HEK293T (cell line): ENCODE results near the gene LRRC14B.
"Not testable (repeated sequence)": the region's sequence is repeated elsewhere in the genome, so short reads cannot be mapped to it uniquely, and the experiment has no call there.

ENCODE experiments used
- CTCF ChIA-PET: fragments of 350-600 bp; formaldehyde crosslinking; extraction: SDS; loops from one replicate; lab custom pipeline; 2021; ENCODE audit warnings: antibody characterized with exemption, inconsistent platforms; lab: Yijun Ruan, JAX
- POLR2A ChIA-PET: fragments of 350-600 bp; formaldehyde crosslinking; extraction: SDS; loops from one replicate; lab custom pipeline; 2020; ENCODE audit warnings: antibody characterized with exemption, inconsistent platforms; lab: Yijun Ruan, JAX
- DNase-seq: peaks from one replicate; pipeline ENCODE4 v3.0.0; 2012; ENCODE audit warnings: mixed read lengths; ENCODE audit errors: extremely low spot score
- ARNT ChIP-seq: fragments of 450-650 bp; IDR thresholded peaks from 2 replicates; pipeline ENCODE4 v1.6.1; 2017; ENCODE audit warnings: mild to moderate bottlenecking
- BHLHE40 ChIP-seq: fragments of 450-650 bp; IDR thresholded peaks from 2 replicates; pipeline ENCODE4 v1.6.1; 2016; ENCODE audit warnings: mild to moderate bottlenecking, moderate library complexity, borderline replicate concordance
- CTBP1 ChIP-seq: fragments of 450-650 bp; IDR thresholded peaks from 2 replicates; pipeline ENCODE4 v1.6.1; 2016; ENCODE audit warnings: borderline replicate concordance
- ELF4 ChIP-seq: fragments of 450-650 bp; IDR thresholded peaks from 2 replicates; pipeline ENCODE4 v1.6.1; 2017; ENCODE audit warnings: antibody characterized with exemption
- FOXA1 ChIP-seq: fragments of 450-650 bp; IDR thresholded peaks from 2 replicates; pipeline ENCODE4 v1.6.1; 2016; ENCODE audit warnings: mild to moderate bottlenecking
- FOXK2 ChIP-seq: fragments of 450-650 bp; IDR thresholded peaks from 2 replicates; pipeline ENCODE4 v1.6.1; 2016; ENCODE audit warnings: mild to moderate bottlenecking
- FOXM1 ChIP-seq: fragments of 450-650 bp; IDR thresholded peaks from 2 replicates; pipeline ENCODE4 v1.6.1; 2017; ENCODE audit warnings: mild to moderate bottlenecking, borderline replicate concordance
- HDGF ChIP-seq: fragments of 450-650 bp; IDR thresholded peaks from 2 replicates; pipeline ENCODE4 v1.6.1; 2017; ENCODE audit warnings: antibody characterized with exemption, borderline replicate concordance
- L3MBTL2 ChIP-seq: fragments of 450-650 bp; conservative IDR thresholded peaks from 2 replicates; pipeline ENCODE4 v1.6.1; 2016; ENCODE audit warnings: mild to moderate bottlenecking
- LEF1 ChIP-seq: fragments of 450-650 bp; IDR thresholded peaks from 2 replicates; pipeline ENCODE4 v1.6.1; 2017; ENCODE audit warnings: mild to moderate bottlenecking, borderline replicate concordance
- NFRKB ChIP-seq: fragments of 450-650 bp; IDR thresholded peaks from 2 replicates; pipeline ENCODE4 v1.6.1; 2016; ENCODE audit warnings: mild to moderate bottlenecking, moderate library complexity
- PKNOX1 ChIP-seq: fragments of 450-650 bp; IDR thresholded peaks from 2 replicates; pipeline ENCODE4 v1.6.1; 2016
- SP1 ChIP-seq: fragments of 450-650 bp; IDR thresholded peaks from 2 replicates; pipeline ENCODE4 v1.6.1; 2017
- SUZ12 ChIP-seq: fragments of 450-650 bp; IDR thresholded peaks from 2 replicates; pipeline ENCODE4 v1.6.1; 2016; ENCODE audit warnings: mild to moderate bottlenecking
- TARDBP ChIP-seq: fragments of 450-650 bp; IDR thresholded peaks from 2 replicates; pipeline ENCODE4 v1.6.1; 2016
- ZNF384 ChIP-seq: fragments of 450-650 bp; IDR thresholded peaks from 2 replicates; pipeline ENCODE4 v1.6.1; 2016

Gene LRRC14B

GRCh38 chr5:219991-220390 is 28.7 kb downstream of the LRRC14B start:
- CTCF ChIA-PET: interaction anchor here (0.7 kb wide), 1 partner anchor 31 kb away, joined by 3 read pairs; no protein-coding TSS in a partner anchor
- TF ChIP-seq TARDBP: no peak
- TF ChIP-seq L3MBTL2: no peak
- TF ChIP-seq HDGF: no peak
- TF ChIP-seq ELF4: no peak
- no peak for TF ChIP-seq ZNF384
- no peak for TF ChIP-seq FOXA1
- no peak for TF ChIP-seq CTBP1
- no peak for TF ChIP-seq BHLHE40
- no peak for TF ChIP-seq FOXK2
- no peak for TF ChIP-seq SP1
- no peak for TF ChIP-seq PKNOX1
- no peak for TF ChIP-seq NFRKB

GRCh38 chr5:222951-223715 is 31.8 kb downstream of the LRRC14B start:
- POLR2A ChIA-PET, CTCF ChIA-PET, DNase-seq: not testable (repeated sequence)

More at GRCh38 chr5:219991-220390, 28.7 kb downstream of the LRRC14B start:
- DNase-seq: no peak
- POLR2A ChIA-PET: no interaction called here

- POLR2A ChIA-PET: no interaction called here
- DNase-seq: no peak
- TF ChIP-seq ZNF384: no peak
- TF ChIP-seq ARNT: no peak
- TF ChIP-seq L3MBTL2: no peak
- no peak for TF ChIP-seq TARDBP
- no peak for TF ChIP-seq SP1
- no peak for TF ChIP-seq SUZ12
- no peak for TF ChIP-seq HDGF
- TF ChIP-seq NFRKB: no peak
- TF ChIP-seq LEF1: no peak
- TF ChIP-seq PKNOX1: no peak
- no peak for TF ChIP-seq BHLHE40
- TF ChIP-seq ELF4: no peak
- CTCF ChIA-PET: no interaction called here
Measured at GRCh38 chr5:223791-224190, 32.5 kb downstream of the LRRC14B start.

GRCh38 chr5:225334-225733 is 34.0 kb downstream of the LRRC14B start:
- TF ChIP-seq FOXK2 (no peak), FOXM1 (no peak)
- no peak for DNase-seq
- CTCF ChIA-PET: no interaction called here
- POLR2A ChIA-PET: no interaction called here

GRCh38 chr5:227375-227774 is 36.1 kb downstream of the LRRC14B start:
- POLR2A ChIA-PET: interaction anchor here (1.1 kb wide), 1 partner anchor 9 kb away, joined by 3 read pairs; no protein-coding TSS in a partner anchor
- CTCF ChIA-PET, DNase-seq: not testable (repeated sequence)

GRCh38 chr5:228886-229285 is 37.6 kb downstream of the LRRC14B start:
- no peak for DNase-seq
- ChIA-PET CTCF (no interaction called here), POLR2A (no interaction called here)
- TF ChIP-seq BHLHE40 (no peak), PKNOX1 (no peak), LEF1 (no peak), ARNT (no peak)

GRCh38 chr5:230711-231110 is 39.4 kb downstream of the LRRC14B start:
- ChIA-PET CTCF (no interaction called here), POLR2A (no interaction called here)
- DNase-seq: no peak
- no peak for TF ChIP-seq SP1
- no peak for TF ChIP-seq BHLHE40
- TF ChIP-seq HDGF: no peak
- no peak for TF ChIP-seq CTBP1
- no peak for TF ChIP-seq ARNT
